Heart right ventricle (tissue), 16 donors: ENCODE data around the gene OSBPL10. TPM values are rescaled to one million over a fixed set of nuclear protein-coding genes. Genes with fewer than 3 reads are reported as not detected.

Experiments used
- ATAC-seq, 8 donors: fragments of 200-7000 bp; cut with Tn5 transposase; one replicate each; pipeline ENCODE4 v1.9.1; 2020; ENCODE audit warnings: mild to moderate bottlenecking in 8 of 8, moderate library complexity in 8 of 8, moderate number of reproducible peaks in 1 of 8
- DNase-seq, 2 donors: peaks; one replicate each; pipeline ENCODE4 v3.0.0-alpha.2; 2020
- H3K27ac ChIP-seq, 10 donors: fragments of 200-600 bp; sonication (generic) in 2 of 10; one replicate each; pipeline versions ENCODE4 v1.5.0 to v1.8.0; 2020 to 2022; ENCODE audit warnings: mild to moderate bottlenecking in 3 of 10
- H3K27me3 ChIP-seq, 7 donors: fragments of 200-600 bp; one replicate each; pipeline ENCODE4 v1.8.0; 2021 to 2022; ENCODE audit warnings: mild to moderate bottlenecking in 2 of 7
- H3K36me3 ChIP-seq, 9 donors: fragments of 200-600 bp; sonication (generic) in 1 of 9; one replicate each; pipeline versions ENCODE4 v1.5.0 to v1.8.0; 2020 to 2022; ENCODE audit warnings: mild to moderate bottlenecking in 2 of 9
- H3K4me1 ChIP-seq, 9 donors: fragments of 200-600 bp; sonication (generic) in 1 of 9; one replicate each; pipeline versions ENCODE4 v1.5.0 to v1.8.0; 2020 to 2022; ENCODE audit warnings: mild to moderate bottlenecking in 4 of 9
- H3K4me3 ChIP-seq, 10 donors: fragments of 200-600 bp; sonication (generic) in 2 of 10; one replicate each; pipeline versions ENCODE4 v1.5.0 to v1.8.0; 2020 to 2022; ENCODE audit warnings: mild to moderate bottlenecking in 7 of 10, moderate library complexity in 2 of 10
- H3K9me3 ChIP-seq, 11 donors: fragments of 200-600 bp in 10 of 11; sonication (generic) in 2 of 11; one replicate each; pipeline versions ENCODE4 v1.5.0 to v1.8.0; 2013 to 2022; ENCODE audit warnings: mild to moderate bottlenecking in 2 of 11, control low read depth in 1 of 11, moderate library complexity in 1 of 11
- CTCF ChIP-seq, 9 donors: fragments of 200-600 bp; sonication (generic) in 2 of 9; IDR thresholded peaks; one replicate each; pipeline versions ENCODE4 v1.5.0 to v1.8.0; 2021 to 2022; ENCODE audit warnings: antibody characterized with exemption in 9 of 9, mild to moderate bottlenecking in 5 of 9, moderate library complexity in 1 of 9
- WGBS, 2 donors: extraction: QIAGEN DNeasy Blood & Tissue Kit; methylation state at CpG; one replicate each; pipeline ENCODE4 v1.1.7; 2013; ENCODE audit warnings: inconsistent platforms in 1 of 2; 5-methylcytosine and 5-hydroxymethylcytosine counted together
- intact Hi-C, 10 donors: fragments of 100-400 bp; cut with DNase I; formaldehyde crosslinking; loops; one replicate each; pipeline versions ENCODE4 v1.11.1 to v1.14.2; 2022
- polyA plus RNA-seq, 2 donors: library from polyadenylated mRNA; stranded (reverse); fragments of 200-250 nt; gene quantifications; one replicate each; pipeline ENCODE4 v1.2.3, GENCODE V29; 2013
- total RNA-seq, 10 donors: library from RNA; stranded (reverse); fragmentation: NEBNext Ultra II Directional in 3 of 10; extraction: Animal tissue kit (Norgen Biotek cat#: 25700) in 3 of 10; gene quantifications; one replicate each; pipeline versions ENCODE4 v1.2.1 to v1.2.4, GENCODE V29; 2021 to 2023
- donor health status: Arrhythmogenic right ventricular cardiomyopathy.
- donor health status: ischemic (EF 13 %, LVEDD 7.1; RV severe dilation, severe dysfunction).
- donor health status: healthy with polysubstance abuse.
- donor health status: DM: no; HTN: yes; CAD: no.
- donor health status: DM: no; HTN: no; CAD: no.
- donor health status: ischemic (EF 25% LVEDD 6.9; RV normal size, moderate dysfunction).
- donor health status: ischemic (EF 25% LVEDD 5.7; RV mildly dilated, moderate dysfunction).
- donor health status: healthy.
- donor health status: DM: yes; HTN: yes; CAD: no.
- donor health status: Ischemic cardiomyopathy.
- donor health status: ischemic (EF 35%, LVEDD 5.7; RV mildly dilated, moderate dysfunction).
- donor health status: nonischemic (EF 11% LVEDD 7.7; RV severe dilation, severe dysfunction).
- donor health status: DM: yes; HTN: yes; CAD: no.
- donor health status: PGD.
- donor health status: ischemic (EF 29% LVEDD 5.4; RV normal size, mild dysfunction).
- donor health status: nonischemic (EF 23%, LVEDD 6.1; RV moderate dilation, normal function).

The OSBPL10 gene
- total and polyA plus RNA-seq, 12 donors, result 1.2 to 8.5 (median 4.1) TPM

- Histone ChIP-seq H3K27me3 (no peaks in the 10 kb centered on the region), H3K4me1 (no peaks in the 10 kb centered on the region), H3K27ac (no peak overlapping the region), H3K9me3 (no peaks in the 10 kb centered on the region), H3K36me3 (no peaks in the 10 kb centered on the region), H3K4me3 (no peak overlapping the region)
- WGBS, 2 donors, result 85 to 87% methylated on average over 3 of the region's 3 CpGs
- TF ChIP-seq CTCF (IDR thresholded peaks at IDR 0.05), result no peak
- ATAC-seq (no peak), DNase-seq (no peak)
- intact Hi-C loops, result no loop called here
Observed at GRCh38 chr3:31858439-31858838, 122.6 kb downstream of the OSBPL10 start.

- H3K4me1 ChIP-seq, result peaks cover 0 to 6% (median 0%) of the 10 kb centered on the region in 9 donors
- ATAC-seq (no peak), DNase-seq (no peak)
- no peak overlapping the region for H3K4me3 ChIP-seq
- no peaks in the 10 kb centered on the region for H3K27me3 ChIP-seq
- intact Hi-C loops, result no loop called here
- 54 to 61% methylated on average over 3 of the region's 3 CpGs for WGBS, 2 donors
- no peaks in the 10 kb centered on the region for H3K9me3 ChIP-seq
- no peaks in the 10 kb centered on the region for H3K36me3 ChIP-seq
- no peak for TF ChIP-seq CTCF (IDR thresholded peaks at IDR 0.05)
- no peak overlapping the region for H3K27ac ChIP-seq
Observed at GRCh38 chr3:31853580-31853979, 127.5 kb downstream of the OSBPL10 start.

- H3K36me3 ChIP-seq, result no peaks in the 10 kb centered on the region
- H3K4me1 ChIP-seq, result peaks cover 0 to 10% (median 0%) of the 10 kb centered on the region in 9 donors
- 79 to 80% methylated on average over 10 of the region's 10 CpGs for WGBS, 2 donors
- TF ChIP-seq CTCF (IDR thresholded peaks at IDR 0.05), result no peak
- no peaks in the 10 kb centered on the region for H3K9me3 ChIP-seq
- H3K27me3 ChIP-seq, result no peaks in the 10 kb centered on the region
- no peak overlapping the region for H3K4me3 ChIP-seq
- ATAC-seq, result no peak
- no peak for DNase-seq
- intact Hi-C loops, result no loop called here
- H3K27ac ChIP-seq, result no peak overlapping the region
Observed at GRCh38 chr3:31851278-31851677, 129.8 kb downstream of the OSBPL10 start.

GRCh38 chr3:31848911-31849310 is 132.2 kb downstream of the OSBPL10 start:
- DNase-seq, result no peak
- Histone ChIP-seq H3K36me3 (no peaks in the 10 kb centered on the region), H3K9me3 (no peaks in the 10 kb centered on the region), H3K27me3 (no peaks in the 10 kb centered on the region), H3K4me1 (peaks cover 0 to 10% (median 0%) of the 10 kb centered on the region in 9 donors), H3K4me3 (no peak overlapping the region), H3K27ac (no peak overlapping the region)
- no peak for ATAC-seq
- no peak for TF ChIP-seq CTCF (IDR thresholded peaks at IDR 0.05)
- intact Hi-C loops, result no loop called here
